CD14-positive monocyte (primary cell): ENCODE results near the gene IMMT. TPM values are rescaled to one million over a fixed set of nuclear protein-coding genes. Genes with fewer than 3 reads are reported as not detected.

ENCODE experiments used
- DNase-seq, 3 donors: peaks; one replicate each; pipeline ENCODE4 v3.0.0-alpha.2; 2011 to 2022
- H2AFZ ChIP-seq: 2 replicates; pipeline ENCODE4 v1.6.0; 2012; ENCODE audit warnings: mild to moderate bottlenecking, low read depth, low read length, inconsistent platforms; ENCODE audit not compliant: insufficient read depth, poor library complexity, severe bottlenecking
- H3K27ac ChIP-seq, 2 donors: 1 replicate in 1 of 2; 2 replicates in 1 of 2; pipeline ENCODE4 v1.5.1; 2012 to 2013; ENCODE audit warnings: low read length in 2 of 2, control low read depth in 1 of 2, inconsistent platforms in 1 of 2, low read depth in 1 of 2, mild to moderate bottlenecking in 1 of 2
- H3K27me3 ChIP-seq, 2 donors: one replicate each; pipeline versions ENCODE4 v1.6.0 to v1.6.1; 2011 to 2013; ENCODE audit warnings: low read length in 2 of 2; ENCODE audit not compliant: control insufficient read depth in 2 of 2, insufficient read depth in 2 of 2
- H3K36me3 ChIP-seq, 2 donors: replicated peaks in 1 of 2; 1 replicate in 1 of 2; 2 replicates in 1 of 2; pipeline versions ENCODE4 v1.5.1 to v1.6.1; 2012 to 2013; ENCODE audit warnings: low read length in 2 of 2, control low read depth in 1 of 2, inconsistent platforms in 1 of 2, mild to moderate bottlenecking in 1 of 2; ENCODE audit not compliant: insufficient read depth in 2 of 2, control insufficient read depth in 1 of 2
- H3K4me1 ChIP-seq, 2 donors: 1 replicate in 1 of 2; 2 replicates in 1 of 2; pipeline versions ENCODE4 v1.5.1 to v1.6.1; 2012 to 2013; ENCODE audit warnings: low read length in 2 of 2, control low read depth in 1 of 2, inconsistent platforms in 1 of 2, mild to moderate bottlenecking in 1 of 2, moderate library complexity in 1 of 2; ENCODE audit not compliant: insufficient read depth in 2 of 2, control insufficient read depth in 1 of 2
- H3K4me2 ChIP-seq: replicated peaks from 2 replicates; pipeline ENCODE3; 2012; ENCODE audit warnings: low read length, moderate library complexity, mild to moderate bottlenecking; ENCODE audit not compliant: poor library complexity, severe bottlenecking; ENCODE audit errors: extremely low read depth
- H3K4me3 ChIP-seq, 3 experiments: fragments of 200-600 bp in 1 of 3; sonication (generic) in 1 of 3; replicated peaks in 1 of 3; 1 replicate in 2 of 3; 2 replicates in 1 of 3; pipeline ENCODE4 v1.5.1; 2011 to 2013; ENCODE audit warnings: low read length in 3 of 3, mild to moderate bottlenecking in 3 of 3, control low read depth in 2 of 3, low read depth in 2 of 3, inconsistent platforms in 1 of 3, moderate library complexity in 1 of 3
- H3K79me2 ChIP-seq: 2 replicates; pipeline ENCODE4 v1.6.0; 2012; ENCODE audit warnings: mild to moderate bottlenecking, control low read depth, inconsistent platforms, low read length, moderate library complexity; ENCODE audit not compliant: insufficient read depth
- H3K9ac ChIP-seq: 2 replicates; pipeline ENCODE4 v1.6.0; 2017; ENCODE audit warnings: low read length, mild to moderate bottlenecking; ENCODE audit not compliant: insufficient read depth, poor library complexity, severe bottlenecking
- H3K9me3 ChIP-seq, 2 donors: replicated peaks in 1 of 2; 1 replicate in 1 of 2; 2 replicates in 1 of 2; pipeline versions ENCODE4 v1.5.1 to v1.6.1; 2012 to 2013; ENCODE audit warnings: low read length in 2 of 2, control low read depth in 1 of 2; ENCODE audit not compliant: control insufficient read depth in 1 of 2, insufficient read depth in 1 of 2
- H4K20me1 ChIP-seq: 2 replicates; pipeline ENCODE4 v1.6.0; 2012; ENCODE audit warnings: mild to moderate bottlenecking, low read length, control low read depth, moderate library complexity; ENCODE audit not compliant: insufficient read depth
- H3K27ac Mint-ChIP-seq, 7 donors: one replicate each; pipeline ENCODE4 v1.8.0; 2020; ENCODE audit warnings: mild to moderate bottlenecking in 7 of 7, mixed read lengths in 7 of 7, moderate library complexity in 6 of 7, inconsistent platforms in 2 of 7
- H3K27me3 Mint-ChIP-seq, 3 donors: one replicate each; pipeline ENCODE4 v1.8.0; 2021 to 2022; ENCODE audit warnings: low read depth in 3 of 3, mild to moderate bottlenecking in 3 of 3, mixed read lengths in 3 of 3, moderate library complexity in 3 of 3, inconsistent platforms in 1 of 3
- H3K36me3 Mint-ChIP-seq, 2 donors: one replicate each; pipeline ENCODE4 v1.8.0; 2020; ENCODE audit warnings: mixed read lengths in 2 of 2, inconsistent platforms in 1 of 2, mild to moderate bottlenecking in 1 of 2
- H3K4me1 Mint-ChIP-seq: one replicate; pipeline ENCODE4 v1.8.0; 2020; ENCODE audit warnings: mild to moderate bottlenecking, mixed read lengths
- H3K4me3 Mint-ChIP-seq, 2 donors: one replicate each; pipeline ENCODE4 v1.8.0; 2020; ENCODE audit warnings: mild to moderate bottlenecking in 2 of 2, mixed read lengths in 2 of 2, moderate library complexity in 1 of 2
- H3K9me3 Mint-ChIP-seq, 7 donors: one replicate each; pipeline ENCODE4 v1.8.0; 2020 to 2022; ENCODE audit warnings: mixed read lengths in 7 of 7, mild to moderate bottlenecking in 6 of 7, moderate library complexity in 6 of 7, inconsistent platforms in 2 of 7
- CTCF ChIP-seq: fragments of 200-600 bp; IDR thresholded peaks from one replicate; pipeline ENCODE4 v1.8.0; 2022; ENCODE audit warnings: antibody characterized with exemption, mild to moderate bottlenecking
- WGBS: methylation state at CpG from one replicate; pipeline ENCODE4 v1.1.5; 2013; ENCODE audit warnings: missing lambda C conversion rate; ENCODE audit not compliant: insufficient coverage; 5-methylcytosine and 5-hydroxymethylcytosine counted together
- intact Hi-C, 2 donors: fragments of 100-400 bp; cut with micrococcal nuclease; formaldehyde crosslinking; loops; one replicate each; pipeline versions ENCODE4 v1.15.0 to v1.15.1; 2023
- polyA plus RNA-seq, 3 donors: library from polyadenylated mRNA; depleted of rRNA in 1 of 3; unstranded in 2 of 3; stranded (reverse) in 1 of 3; fragments of 300-500 nt in 2 of 3; fragments of >200 nt in 1 of 3; fragmentation: Illumina TruSeq in 2 of 3; gene quantifications; 1 replicate in 2 of 3; 2 replicates in 1 of 3; pipeline ENCODE4 v1.2.3, GENCODE V29; 2012 to 2021

IMMT gene
- polyA plus RNA-seq, 3 donors = 24.3 to 54.0 (median 41.2) TPM

GRCh38 chr2:86107031-86107430 lies 88.2 kb downstream of the IMMT start:
- Histone ChIP-seq H2AFZ (peak overlapping the region; percentile 90), H3K79me2 (peaks cover 76% of the 10 kb centered on the region), H3K27ac (peak overlapping the region in 1 of 2 donors; percentile 88), H3K4me3 (peak overlapping the region in 2 of 3 experiments; percentile 79 to 94), H4K20me1 (peaks cover 12% of the 10 kb centered on the region), H3K4me2 (peak overlapping the region; percentile 96), H3K9me3 (no peaks in the 10 kb centered on the region), H3K9ac (peak overlapping the region; percentile 74), H3K27me3 (no peaks in the 10 kb centered on the region), H3K4me1 (peaks cover 17 to 24% of the 10 kb centered on the region in 2 donors), H3K36me3 (peaks cover 32 to 53% of the 10 kb centered on the region in 2 donors)
- H3K9me3 Mint-ChIP-seq = peaks cover 0 to 2% (median 0%) of the 10 kb centered on the region in 7 donors
- H3K4me3 Mint-ChIP-seq = peak overlapping the region; percentile 93 to 98
- intact Hi-C loops = loop anchor here (5.0 to 10.0 kb wide), 6 partner anchors 85 to 1135 kb away; partner anchors contain the start of genes C2orf68 (in 2 of the 2), USP39 (in 2 of the 2), IMMT (in 1 of the 2) and KCMF1 (in 1 of the 2)
- H3K27me3 Mint-ChIP-seq = peaks cover 0 to 1% (median 0%) of the 10 kb centered on the region in 3 donors
- 41% methylated on average over 2 of the region's 5 CpGs for WGBS
- peaks cover 25% of the 10 kb centered on the region for H3K4me1 Mint-ChIP-seq
- DNase-seq = no peak
- TF ChIP-seq CTCF = no peak
- H3K36me3 Mint-ChIP-seq = peaks cover 44 to 47% of the 10 kb centered on the region in 2 donors
- H3K27ac Mint-ChIP-seq = peak overlapping the region in 4 of 7 donors; percentile 5 to 100 (median 98)

- H3K27me3 ChIP-seq = no peaks in the 10 kb centered on the region
- H3K9me3 Mint-ChIP-seq = peaks cover 0 to 2% (median 0%) of the 10 kb centered on the region in 7 donors
- peak; percentile 92 for DNase-seq
- H3K36me3 ChIP-seq = peaks cover 28 to 54% of the 10 kb centered on the region in 2 donors
- intact Hi-C loops = loop anchor here (5.0 to 10.0 kb wide), 6 partner anchors 86 to 1134 kb away; partner anchors contain the start of genes C2orf68 (in 2 of the 2), USP39 (in 2 of the 2), IMMT (in 1 of the 2) and KCMF1 (in 1 of the 2)
- H3K4me1 ChIP-seq = peaks cover 17 to 24% of the 10 kb centered on the region in 2 donors
- peaks cover 40% of the 10 kb centered on the region in 2 donors for H3K36me3 Mint-ChIP-seq
- H3K4me3 ChIP-seq = peak within 1 kb of the TSS; percentile 70 to 94 (median 79)
- H3K4me3 Mint-ChIP-seq = peak within 1 kb of the TSS; percentile 93 to 98
- H3K27ac ChIP-seq = peak within 1 kb of the TSS; percentile 44 to 88
- peak within 1 kb of the TSS; percentile 96 for H3K4me2 ChIP-seq
- peaks cover 25% of the 10 kb centered on the region for H3K4me1 Mint-ChIP-seq
- under 1% methylated on average over 37 of the region's 44 CpGs for WGBS
- peak within 1 kb of the TSS; percentile 90 for H2AFZ ChIP-seq
- peaks cover 0 to 1% (median 0%) of the 10 kb centered on the region in 3 donors for H3K27me3 Mint-ChIP-seq
- no peak for TF ChIP-seq CTCF
- no peaks in the 10 kb centered on the region for H3K9me3 ChIP-seq
- peaks cover 12% of the 10 kb centered on the region for H4K20me1 ChIP-seq
- H3K79me2 ChIP-seq = peaks cover 81% of the 10 kb centered on the region
- peak within 1 kb of the TSS; percentile 94 to 100 (median 99) for H3K27ac Mint-ChIP-seq
- H3K9ac ChIP-seq = peak within 1 kb of the TSS; percentile 74
These were observed 89.0 kb downstream of the IMMT start, which contains the start of gene PTCD3 for GRCh38 chr2:86105969-86106945. Gene PTCD3, plus strand, starts transcription at chr2:86106235. Its CDS starts 13 bp downstream, at chr2:86106248.
